Vagina (tissue), 2 donors: ENCODE data around the gene BTK.

ENCODE experiments used
- CTCF ChIP-seq, 3 experiments: fragments of 450-650 bp in 2 of 3; fragments of 200-600 bp in 1 of 3; sonication (generic) in 1 of 3; IDR thresholded peaks; one replicate each; pipeline ENCODE4 v1.5.1; 2017 to 2019; ENCODE audit warnings: antibody characterized with exemption in 3 of 3, mild to moderate bottlenecking in 2 of 3, moderate library complexity in 2 of 3
- POLR2A ChIP-seq, 2 donors: fragments of 450-650 bp; IDR thresholded peaks; one replicate each; pipeline ENCODE4 v1.6.1; 2017; ENCODE audit warnings: antibody characterized with exemption in 2 of 2, mild to moderate bottlenecking in 2 of 2, moderate library complexity in 2 of 2
- POLR2AphosphoS5 ChIP-seq, 2 donors: sonication (generic); formaldehyde crosslinking; IDR thresholded peaks; one replicate each; pipeline ENCODE4 v1.9.0; 2017; ENCODE audit warnings: antibody characterized with exemption in 2 of 2, mild to moderate bottlenecking in 2 of 2, low read depth in 1 of 2; ENCODE audit not compliant: insufficient read depth in 1 of 2

- TF ChIP-seq CTCF (IDR thresholded peaks at IDR 0.05) (no peak), POLR2AphosphoS5 (IDR thresholded peaks at IDR 0.05; ENCODE audit: insufficient read depth in 1 of 2, low read depth in 1 of 2) (no peak), POLR2A (IDR thresholded peaks at IDR 0.05) (no peak)
These were observed 48.2 kb downstream of the BTK start for GRCh38 chrX:101337776-101338271.
